GM12892 (cell line): Measurements from ENCODE around the gene ERC1.

ENCODE experiments used
- POLR2A ChIP-seq: IDR thresholded peaks from 2 replicates; pipeline ENCODE4 v1.6.1; 2011; ENCODE audit warnings: low read depth, low read length, control low read depth
- POLR2AphosphoS5 ChIP-seq: IDR thresholded peaks from 2 replicates; pipeline ENCODE4 v1.6.1; 2011; ENCODE audit warnings: low read depth, low read length, control low read depth
- TAF1 ChIP-seq: IDR thresholded peaks from 2 replicates; pipeline ENCODE4 v1.6.1; 2011; ENCODE audit warnings: low read depth, mild to moderate bottlenecking, control low read depth, low read length, borderline replicate concordance

- TF ChIP-seq POLR2A (no peak), TAF1 (no peak), POLR2AphosphoS5 (no peak)
Observed at GRCh38 chr12:1326258-1326657, 335.2 kb downstream of the ERC1 start.
